Vagina (tissue), 2 donors: ENCODE data around the gene GRIK5. TPM values are rescaled to one million over a fixed set of nuclear protein-coding genes. Genes with fewer than 3 reads are reported as not detected.
"Not testable (repeated sequence)": the region's sequence is repeated elsewhere in the genome, so short reads cannot be mapped to it uniquely, and the experiment has no call there.

Experiments used
- DNase-seq, 2 donors: peaks; one replicate each; pipeline ENCODE4 v3.0.0-alpha.2; 2017; ENCODE audit errors: extremely low spot score in 2 of 2
- H3K27ac ChIP-seq: fragments of 200-600 bp; sonication (generic); one replicate; pipeline ENCODE4 v1.5.1; 2019
- H3K27me3 ChIP-seq: fragments of 200-600 bp; sonication (generic); one replicate; pipeline ENCODE4 v1.5.1; 2019
- H3K36me3 ChIP-seq, 2 donors: fragments of 200-600 bp; sonication (generic); one replicate each; pipeline ENCODE4 v1.5.1; 2017 to 2019
- H3K4me1 ChIP-seq: fragments of 200-600 bp; sonication (generic); one replicate; pipeline ENCODE4 v1.5.1; 2019
- H3K4me3 ChIP-seq, 2 donors: fragments of 200-600 bp; sonication (generic); 1 replicate in 1 of 2; 2 replicates in 1 of 2; pipeline ENCODE4 v1.5.1; 2016 to 2019
- H3K9me3 ChIP-seq: fragments of 200-600 bp; sonication (generic); one replicate; pipeline ENCODE4 v1.5.1; 2019
- POLR2A ChIP-seq, 2 donors: fragments of 450-650 bp; IDR thresholded peaks; one replicate each; pipeline ENCODE4 v1.6.1; 2017; ENCODE audit warnings: antibody characterized with exemption in 2 of 2, mild to moderate bottlenecking in 2 of 2, moderate library complexity in 2 of 2
- POLR2AphosphoS5 ChIP-seq, 2 donors: sonication (generic); formaldehyde crosslinking; IDR thresholded peaks; one replicate each; pipeline ENCODE4 v1.9.0; 2017; ENCODE audit warnings: antibody characterized with exemption in 2 of 2, mild to moderate bottlenecking in 2 of 2, low read depth in 1 of 2; ENCODE audit not compliant: insufficient read depth in 1 of 2
- intact Hi-C: fragments of 100-400 bp; cut with DNase I; formaldehyde crosslinking; loops from one replicate; pipeline ENCODE4 v1.15.1; 2023
- total RNA-seq: library from RNA; depleted of rRNA; stranded (reverse); fragments of >200 nt; gene quantifications from one replicate; pipeline ENCODE4 v1.2.3, GENCODE V29; 2016
- TF ChIP-seq, protein P1 (sequence below), 3 experiments: fragments of 450-650 bp in 2 of 3; fragments of 200-600 bp in 1 of 3; sonication (generic) in 1 of 3; IDR thresholded peaks; one replicate each; pipeline ENCODE4 v1.5.1; 2017 to 2019; ENCODE audit warnings: antibody characterized with exemption in 3 of 3, mild to moderate bottlenecking in 2 of 3, moderate library complexity in 2 of 3

GRIK5 gene
- total RNA-seq, 1 donor from 2014 or later = 2.5 TPM

DNA sequence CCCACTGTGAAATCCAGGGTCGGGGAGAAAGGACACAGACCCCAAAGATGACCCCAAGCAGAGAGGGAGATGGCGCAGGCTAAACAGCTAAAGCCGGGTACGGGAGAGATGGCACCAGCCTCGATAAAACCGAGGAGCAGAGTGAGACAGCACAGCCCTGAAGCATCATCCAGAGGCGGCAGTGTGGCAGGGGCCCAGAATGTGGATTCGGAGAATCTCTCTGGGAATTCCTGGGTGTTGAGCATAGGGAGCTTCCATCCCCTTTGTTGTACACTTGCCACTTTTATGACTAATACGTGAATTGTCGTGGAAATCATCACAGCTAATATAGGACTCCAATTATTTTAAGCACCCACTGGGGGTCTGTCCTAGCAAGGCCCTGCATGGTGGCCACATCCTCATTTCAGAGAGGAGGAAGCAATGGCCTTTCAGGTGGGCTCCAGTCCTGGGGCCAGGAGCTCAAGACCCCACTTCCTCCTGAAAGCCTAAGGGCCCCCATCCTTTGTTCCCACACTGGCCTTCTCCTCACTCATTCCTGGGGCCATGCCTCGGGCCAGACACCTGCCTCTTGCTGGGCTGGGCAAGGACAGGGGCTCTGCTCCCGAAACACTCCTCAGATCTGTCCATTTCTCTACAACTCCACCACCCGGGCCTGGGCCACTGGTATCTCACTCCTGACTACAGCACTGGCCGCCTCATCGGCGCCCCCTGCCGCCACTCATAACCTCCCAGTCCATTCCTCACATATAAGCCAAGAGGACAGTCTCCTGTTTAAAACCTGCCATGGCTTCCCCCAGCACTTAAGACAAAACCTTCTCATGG is 46.7 kb downstream of the GRIK5 start:
- TF ChIP-seq POLR2AphosphoS5 (IDR thresholded peaks at IDR 0.05; ENCODE audit: insufficient read depth in 1 of 2, low read depth in 1 of 2) (no peak), POLR2A (IDR thresholded peaks at IDR 0.05) (no peak)
- TF ChIP-seq, protein P1, sequence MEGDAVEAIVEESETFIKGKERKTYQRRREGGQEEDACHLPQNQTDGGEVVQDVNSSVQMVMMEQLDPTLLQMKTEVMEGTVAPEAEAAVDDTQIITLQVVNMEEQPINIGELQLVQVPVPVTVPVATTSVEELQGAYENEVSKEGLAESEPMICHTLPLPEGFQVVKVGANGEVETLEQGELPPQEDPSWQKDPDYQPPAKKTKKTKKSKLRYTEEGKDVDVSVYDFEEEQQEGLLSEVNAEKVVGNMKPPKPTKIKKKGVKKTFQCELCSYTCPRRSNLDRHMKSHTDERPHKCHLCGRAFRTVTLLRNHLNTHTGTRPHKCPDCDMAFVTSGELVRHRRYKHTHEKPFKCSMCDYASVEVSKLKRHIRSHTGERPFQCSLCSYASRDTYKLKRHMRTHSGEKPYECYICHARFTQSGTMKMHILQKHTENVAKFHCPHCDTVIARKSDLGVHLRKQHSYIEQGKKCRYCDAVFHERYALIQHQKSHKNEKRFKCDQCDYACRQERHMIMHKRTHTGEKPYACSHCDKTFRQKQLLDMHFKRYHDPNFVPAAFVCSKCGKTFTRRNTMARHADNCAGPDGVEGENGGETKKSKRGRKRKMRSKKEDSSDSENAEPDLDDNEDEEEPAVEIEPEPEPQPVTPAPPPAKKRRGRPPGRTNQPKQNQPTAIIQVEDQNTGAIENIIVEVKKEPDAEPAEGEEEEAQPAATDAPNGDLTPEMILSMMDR (IDR thresholded peaks at IDR 0.05) = no peak
- intact Hi-C loops = no loop called here
- Histone ChIP-seq H3K4me1 (no peaks in the 10 kb centered on the region), H3K27ac (no peak overlapping the region), H3K36me3 (no peaks in the 10 kb centered on the region), H3K27me3 (no peaks in the 10 kb centered on the region), H3K9me3 (no peaks in the 10 kb centered on the region), H3K4me3 (no peak overlapping the region)
- DNase-seq = no peak

DNA sequence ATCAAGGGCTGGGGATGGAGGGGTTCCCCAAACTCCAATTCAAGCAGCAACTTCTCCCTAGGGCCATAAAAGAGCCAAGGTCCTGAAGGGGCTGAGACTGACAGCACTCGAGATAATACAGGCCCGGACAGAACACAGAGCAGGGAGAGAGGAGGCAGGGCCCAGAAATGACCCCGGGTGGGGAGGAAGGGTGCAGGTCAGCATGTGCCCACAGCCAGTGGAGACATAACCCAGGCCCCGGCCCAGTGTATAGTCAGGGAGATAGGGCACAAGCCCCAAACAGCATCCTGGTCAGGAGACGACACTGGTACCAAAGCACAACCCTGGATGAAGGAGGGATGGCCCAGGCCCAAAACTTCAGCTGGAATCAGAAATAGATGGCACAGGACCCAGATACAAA is 47.4 kb downstream of the GRIK5 start:
- no peak overlapping the region for H3K4me3 ChIP-seq
- DNase-seq = no peak
- H3K36me3 ChIP-seq = no peaks in the 10 kb centered on the region
- intact Hi-C loops = no loop called here
- H3K27me3 ChIP-seq = no peaks in the 10 kb centered on the region
- TF ChIP-seq, protein P1 (IDR thresholded peaks at IDR 0.05) = no peak
- TF ChIP-seq POLR2AphosphoS5 (IDR thresholded peaks at IDR 0.05; ENCODE audit: insufficient read depth in 1 of 2, low read depth in 1 of 2) (no peak), POLR2A (IDR thresholded peaks at IDR 0.05) (no peak)
- no peaks in the 10 kb centered on the region for H3K4me1 ChIP-seq
- no peak overlapping the region for H3K27ac ChIP-seq
- no peaks in the 10 kb centered on the region for H3K9me3 ChIP-seq

DNA sequence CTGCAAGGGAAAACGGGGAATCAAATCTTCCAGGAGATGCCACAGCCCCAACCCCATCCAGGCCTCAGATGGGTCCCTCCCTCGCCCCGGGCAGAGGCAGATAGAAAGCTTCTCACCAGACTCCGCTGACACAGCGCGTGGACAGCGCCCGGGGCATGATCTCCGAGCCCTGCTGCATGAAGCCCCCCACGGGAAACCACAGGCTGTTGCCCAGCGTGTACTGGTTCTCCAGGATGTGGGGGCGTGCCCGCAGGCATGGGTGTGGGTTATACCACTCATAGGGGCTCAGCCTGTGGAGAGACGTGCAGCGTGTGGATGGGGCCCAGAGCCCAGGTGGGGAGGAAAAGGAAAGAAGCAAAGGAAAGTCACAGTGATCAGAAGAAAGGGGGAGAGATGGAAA is 48.8 kb downstream of the GRIK5 start:
- intact Hi-C loops = no loop called here
- DNase-seq = no peak
- Histone ChIP-seq H3K27me3 (no peaks in the 10 kb centered on the region), H3K27ac (no peak overlapping the region), H3K9me3 (no peaks in the 10 kb centered on the region), H3K4me3 (no peak overlapping the region), H3K36me3 (no peaks in the 10 kb centered on the region), H3K4me1 (no peaks in the 10 kb centered on the region)
- no peak for TF ChIP-seq POLR2AphosphoS5 (IDR thresholded peaks at IDR 0.05; ENCODE audit: insufficient read depth in 1 of 2, low read depth in 1 of 2)
- TF ChIP-seq, protein P1 (IDR thresholded peaks at IDR 0.05) = no peak
- no peak for TF ChIP-seq POLR2A (IDR thresholded peaks at IDR 0.05)

DNA sequence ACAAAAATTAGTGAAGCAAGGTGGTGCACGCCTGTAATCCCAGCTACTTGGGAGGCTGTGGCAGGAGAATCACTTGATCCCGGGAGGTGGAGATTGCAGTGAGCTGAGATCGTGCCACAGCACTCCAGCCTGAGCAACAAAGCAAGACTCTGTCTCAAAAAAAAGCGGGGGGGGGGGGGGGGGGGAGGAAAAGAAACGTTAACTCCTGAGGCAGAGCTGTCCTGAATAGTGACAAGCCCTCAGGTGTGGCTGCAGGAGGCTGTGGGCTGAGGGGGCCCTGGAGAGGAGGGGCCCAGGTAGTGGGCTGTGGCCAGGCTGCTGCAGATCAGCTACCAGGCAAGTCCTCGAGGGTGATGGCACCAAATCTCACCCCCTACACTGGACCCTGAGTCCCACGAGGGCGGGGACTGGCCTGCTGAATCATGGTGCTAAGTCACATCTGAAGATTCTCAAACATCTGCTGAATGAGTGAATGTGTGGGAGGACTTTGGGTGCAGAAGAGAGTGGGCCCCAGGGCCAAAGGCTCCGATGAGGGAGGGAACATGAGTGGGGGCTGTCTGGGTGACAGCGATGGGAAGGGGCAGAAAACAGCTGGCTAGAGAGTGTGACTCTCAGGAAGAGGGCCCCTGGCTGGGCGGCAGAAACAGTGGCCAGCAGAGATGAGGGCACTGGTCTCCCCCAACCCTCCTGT is 51.4 kb downstream of the GRIK5 start:
- intact Hi-C loops = no loop called here
- H3K4me3 ChIP-seq = no peak overlapping the region
- TF ChIP-seq POLR2A (IDR thresholded peaks at IDR 0.05) (no peak), POLR2AphosphoS5 (IDR thresholded peaks at IDR 0.05; ENCODE audit: insufficient read depth in 1 of 2, low read depth in 1 of 2) (no peak)
- H3K27ac ChIP-seq = no peak overlapping the region
- no peaks in the 10 kb centered on the region for H3K4me1 ChIP-seq
- DNase-seq = no peak
- no peaks in the 10 kb centered on the region for H3K27me3 ChIP-seq
- no peaks in the 10 kb centered on the region for H3K36me3 ChIP-seq
- no peaks in the 10 kb centered on the region for H3K9me3 ChIP-seq

DNA sequence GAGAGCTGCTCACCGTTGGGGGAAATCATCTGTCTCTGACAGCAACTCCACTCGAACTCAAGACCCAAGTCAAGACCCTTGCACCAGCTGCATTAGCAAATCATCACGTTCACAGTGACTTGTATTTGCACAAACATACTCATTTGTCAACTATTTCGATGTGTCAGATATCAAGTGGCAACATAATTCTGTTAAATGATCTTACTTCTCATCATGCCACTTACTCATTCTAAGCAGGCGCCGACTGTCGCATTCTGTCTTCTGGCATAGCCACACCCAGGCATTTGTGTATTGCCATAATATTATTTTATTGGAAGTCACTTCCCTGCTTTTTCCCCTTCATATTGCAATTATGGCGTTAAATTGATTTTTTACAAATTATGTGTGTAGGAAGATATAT is 53.0 kb downstream of the GRIK5 start:
- H3K9me3 ChIP-seq = no peaks in the 10 kb centered on the region
- H3K4me3 ChIP-seq = no peak overlapping the region
- intact Hi-C loops = no loop called here
- TF ChIP-seq POLR2A (IDR thresholded peaks at IDR 0.05) = no peak
- TF ChIP-seq, protein P1 (IDR thresholded peaks at IDR 0.05) = no peak
- TF ChIP-seq POLR2AphosphoS5 (IDR thresholded peaks at IDR 0.05; ENCODE audit: insufficient read depth in 1 of 2, low read depth in 1 of 2) = no peak
- no peaks in the 10 kb centered on the region for H3K36me3 ChIP-seq
- no peaks in the 10 kb centered on the region for H3K4me1 ChIP-seq
- no peaks in the 10 kb centered on the region for H3K27me3 ChIP-seq
- no peak overlapping the region for H3K27ac ChIP-seq
- no peak for DNase-seq

DNA sequence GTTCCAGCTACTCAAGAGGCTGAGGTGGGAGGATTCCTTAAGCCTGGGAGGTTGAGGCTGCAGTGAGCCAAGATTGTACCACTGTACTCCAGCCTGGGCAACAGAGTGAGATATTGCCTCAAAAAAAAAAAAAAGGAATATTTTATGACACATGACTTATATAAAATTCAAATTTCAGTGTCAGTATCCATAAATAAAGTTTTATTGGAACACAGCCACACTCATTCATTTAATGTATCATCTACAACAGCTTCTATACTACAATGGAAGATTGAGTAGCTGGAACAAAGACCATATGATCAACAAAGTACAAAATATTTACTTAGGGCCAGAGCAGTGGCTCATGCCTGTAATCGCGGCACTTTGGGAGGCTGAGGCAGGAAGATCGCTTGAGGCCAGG is 57.3 kb downstream of the GRIK5 start:
- H3K27ac ChIP-seq, intact Hi-C loops, H3K36me3 ChIP-seq, DNase-seq, H3K9me3 ChIP-seq, H3K4me3 ChIP-seq, H3K27me3 ChIP-seq, H3K4me1 ChIP-seq: not testable (repeated sequence)
